ENCODE data around the gene KIF23.

GRCh38 chr15:69493406-69493805 is 79.3 kb downstream of the KIF23 start:
- TF ChIP-seq, protein P1, sequence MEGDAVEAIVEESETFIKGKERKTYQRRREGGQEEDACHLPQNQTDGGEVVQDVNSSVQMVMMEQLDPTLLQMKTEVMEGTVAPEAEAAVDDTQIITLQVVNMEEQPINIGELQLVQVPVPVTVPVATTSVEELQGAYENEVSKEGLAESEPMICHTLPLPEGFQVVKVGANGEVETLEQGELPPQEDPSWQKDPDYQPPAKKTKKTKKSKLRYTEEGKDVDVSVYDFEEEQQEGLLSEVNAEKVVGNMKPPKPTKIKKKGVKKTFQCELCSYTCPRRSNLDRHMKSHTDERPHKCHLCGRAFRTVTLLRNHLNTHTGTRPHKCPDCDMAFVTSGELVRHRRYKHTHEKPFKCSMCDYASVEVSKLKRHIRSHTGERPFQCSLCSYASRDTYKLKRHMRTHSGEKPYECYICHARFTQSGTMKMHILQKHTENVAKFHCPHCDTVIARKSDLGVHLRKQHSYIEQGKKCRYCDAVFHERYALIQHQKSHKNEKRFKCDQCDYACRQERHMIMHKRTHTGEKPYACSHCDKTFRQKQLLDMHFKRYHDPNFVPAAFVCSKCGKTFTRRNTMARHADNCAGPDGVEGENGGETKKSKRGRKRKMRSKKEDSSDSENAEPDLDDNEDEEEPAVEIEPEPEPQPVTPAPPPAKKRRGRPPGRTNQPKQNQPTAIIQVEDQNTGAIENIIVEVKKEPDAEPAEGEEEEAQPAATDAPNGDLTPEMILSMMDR (IDR thresholded peaks at IDR 0.05) = no peak
- no peak for TF ChIP-seq POLR2AphosphoS5 (IDR thresholded peaks at IDR 0.05)
